ENCODE data around the gene NFIX.

The NFIX gene

DNA sequence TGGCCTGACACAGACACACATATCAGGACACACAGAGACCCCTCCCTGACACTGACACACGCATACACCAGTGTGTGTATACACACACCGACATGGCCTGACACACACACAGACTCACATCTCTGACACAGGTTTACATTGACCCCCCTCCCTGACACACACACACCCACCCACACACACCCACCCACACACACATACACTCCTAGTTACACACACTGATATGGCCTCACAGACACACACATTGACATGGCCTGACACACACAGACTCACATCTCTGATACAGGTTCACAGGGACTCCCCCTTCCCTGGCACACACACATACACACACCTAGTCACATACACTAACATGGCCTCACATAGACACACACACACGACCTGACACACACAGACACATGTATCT lies 4.4 kb upstream of the NFIX start:
- DNase-seq: no peak

DNA sequence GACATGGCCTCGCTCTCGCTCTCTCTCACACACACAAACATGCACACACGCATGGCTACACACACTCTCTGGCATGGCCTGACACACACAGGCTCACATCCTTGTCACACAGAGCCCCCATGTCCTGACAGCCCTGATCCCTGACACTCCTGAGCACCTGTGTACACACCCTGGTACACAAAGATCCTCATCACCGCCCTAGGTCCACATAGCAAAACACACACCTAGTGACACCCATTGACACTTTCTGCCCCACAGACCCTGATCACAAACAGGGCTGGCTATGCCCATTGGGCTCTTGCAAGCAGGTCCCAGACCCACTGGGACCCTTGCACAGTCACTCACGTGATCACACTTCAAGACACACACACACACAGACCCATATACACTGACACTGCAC lies 4.0 kb upstream of the NFIX start:
- no peak for DNase-seq

DNA sequence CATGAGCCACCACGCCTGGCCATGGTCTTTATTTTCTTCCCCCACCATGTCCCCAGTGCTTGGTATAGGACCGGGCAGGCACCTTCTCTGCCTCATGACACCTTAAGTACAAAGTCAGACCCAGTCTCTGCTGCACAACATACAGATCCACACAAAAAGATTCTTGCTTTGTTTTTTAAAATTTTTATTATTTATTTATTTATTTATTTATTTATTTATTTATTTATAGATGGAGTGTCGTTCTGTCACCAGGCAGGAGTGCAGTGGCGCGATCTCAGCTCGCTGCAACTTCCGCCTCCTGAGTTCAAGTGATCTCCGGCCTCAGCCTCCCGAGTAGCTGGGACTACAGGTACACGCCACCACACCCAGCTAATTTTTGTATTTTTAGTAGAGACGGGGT lies 2.5 kb upstream of the NFIX start:
- no peak for DNase-seq

- DNase-seq: no peak
Observed at GRCh38 chr19:12993562-12993961, 1.7 kb upstream of the NFIX start.

DNA sequence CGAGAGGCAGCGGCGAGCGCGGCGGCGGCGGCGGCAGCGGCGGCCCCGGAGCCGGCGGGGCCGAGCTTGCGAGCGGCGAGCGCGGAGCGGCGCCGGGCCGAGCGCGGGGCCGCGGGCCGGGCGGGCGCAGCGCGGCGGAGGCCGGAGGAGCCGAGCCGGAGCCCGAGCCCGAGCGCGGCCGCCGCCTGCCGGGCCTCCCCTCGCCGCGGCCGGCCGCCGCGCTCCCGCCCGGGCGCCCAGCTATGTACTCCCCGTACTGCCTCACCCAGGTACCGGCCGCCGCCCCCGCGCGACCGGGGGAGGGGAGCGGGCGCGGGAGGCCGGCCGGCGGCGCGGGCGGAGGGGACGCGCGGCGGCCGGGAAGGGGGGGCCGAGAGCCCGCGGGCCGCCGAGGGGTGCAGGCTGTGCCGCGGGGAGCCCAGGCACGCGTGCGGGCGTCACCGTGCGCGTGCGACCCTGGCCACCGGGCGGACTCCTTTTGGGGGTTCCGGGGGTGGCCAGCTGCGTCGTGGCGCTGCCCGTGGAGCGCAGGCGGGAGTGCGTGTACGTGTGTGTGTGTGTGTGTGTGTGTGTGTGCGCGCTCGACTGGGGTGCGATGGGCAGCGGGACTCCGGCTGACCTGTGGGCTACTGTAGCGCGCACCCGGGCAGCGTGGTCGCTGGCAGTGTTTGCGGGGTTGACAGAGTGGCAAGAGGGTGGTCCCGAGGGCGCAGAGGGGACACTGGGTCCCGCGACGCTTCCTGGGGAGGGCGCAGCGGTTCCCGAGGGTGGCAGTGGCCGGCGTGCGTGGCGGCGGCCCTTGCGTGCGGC lies 526 bp downstream of the NFIX start:
- no peak for DNase-seq

DNA sequence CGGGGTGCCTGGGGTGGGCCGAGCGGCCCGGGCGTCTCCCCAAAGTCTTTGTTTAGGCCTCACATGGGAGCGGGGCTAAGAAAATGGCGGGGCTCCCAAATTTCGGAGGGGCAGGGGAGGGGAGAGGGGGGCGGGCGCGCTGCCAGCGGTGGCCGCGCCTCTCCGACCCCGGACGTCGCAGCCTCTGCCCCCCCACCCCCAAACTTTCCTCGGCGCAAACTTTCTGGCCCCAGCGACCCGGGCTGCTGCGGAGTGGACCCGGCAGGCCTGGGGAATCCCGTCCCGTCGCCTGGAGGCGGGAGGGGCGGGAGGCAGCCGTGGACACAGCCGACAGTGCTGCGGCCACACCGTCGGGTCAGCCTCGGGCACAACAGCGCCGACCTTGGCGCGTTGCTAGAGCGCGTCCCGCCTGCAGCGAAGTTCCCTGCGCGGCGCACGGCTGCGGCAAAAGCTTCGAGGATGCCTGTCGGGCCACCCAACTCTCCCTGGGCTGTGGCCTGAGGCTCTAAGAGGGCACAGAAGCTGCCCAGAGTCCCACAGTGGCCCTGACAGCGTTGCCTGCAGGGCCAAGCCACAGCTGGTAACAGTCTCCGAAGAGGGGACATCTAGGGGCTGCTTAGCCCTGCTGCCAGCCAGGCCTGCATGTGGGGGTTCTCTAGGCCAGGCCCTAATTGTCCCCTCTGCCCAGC lies 1.3 kb downstream of the NFIX start:
- no peak for DNase-seq

GRCh38 chr19:12997179-12997966 lies 2.1 kb downstream of the NFIX start:
- no peak for DNase-seq

DNA sequence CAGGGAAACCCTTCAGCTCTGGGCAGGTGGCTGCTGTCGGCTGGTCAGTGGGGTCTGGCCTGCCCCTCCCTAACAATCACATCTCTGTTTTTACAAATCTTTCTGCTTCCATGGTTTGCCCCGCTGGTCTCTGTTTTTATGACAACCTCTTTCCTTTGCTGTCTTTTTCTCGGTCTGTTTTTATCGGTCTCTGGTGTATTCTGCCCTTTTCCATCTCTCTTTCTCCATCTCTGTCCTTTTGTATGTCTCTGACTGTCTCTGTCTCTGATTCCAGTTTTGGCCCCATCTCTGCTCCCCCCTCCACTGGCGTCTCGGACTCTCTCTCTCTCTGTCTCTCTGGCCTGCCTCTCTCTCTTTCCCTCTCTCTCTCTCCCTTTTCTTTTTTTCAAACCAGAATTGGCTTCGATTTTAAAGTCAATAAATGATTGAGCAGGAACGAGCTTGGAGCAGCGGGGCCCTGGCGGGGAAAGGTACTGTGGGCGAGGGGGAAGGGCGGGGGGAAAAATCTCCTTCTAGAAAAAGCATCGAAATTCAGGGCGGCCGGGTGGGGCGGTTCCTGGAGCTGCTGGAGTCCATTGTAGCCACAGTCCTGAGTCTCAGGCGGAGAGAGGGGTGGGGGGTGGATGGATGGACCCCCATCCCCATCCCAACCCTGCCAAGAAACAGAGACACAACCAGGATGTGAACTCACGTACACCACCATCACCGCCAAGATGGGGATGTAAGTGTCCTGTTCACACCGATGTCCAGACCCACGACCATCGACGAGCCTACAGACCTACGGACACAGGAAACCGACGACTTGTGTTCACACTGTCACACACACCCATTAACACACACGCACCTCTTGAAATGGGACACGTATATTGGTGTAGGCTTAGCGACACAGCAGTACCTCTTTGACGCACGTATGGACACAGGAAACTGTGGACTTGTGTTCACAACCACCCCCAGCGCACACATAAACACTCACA lies 3.0 kb downstream of the NFIX start:
- no peak for DNase-seq

- no peak for DNase-seq
Observed at GRCh38 chr19:13001166-13001501, 5.9 kb downstream of the NFIX start.

- no peak for DNase-seq
Observed at GRCh38 chr19:13001502-13002165, 6.4 kb downstream of the NFIX start.

DNA sequence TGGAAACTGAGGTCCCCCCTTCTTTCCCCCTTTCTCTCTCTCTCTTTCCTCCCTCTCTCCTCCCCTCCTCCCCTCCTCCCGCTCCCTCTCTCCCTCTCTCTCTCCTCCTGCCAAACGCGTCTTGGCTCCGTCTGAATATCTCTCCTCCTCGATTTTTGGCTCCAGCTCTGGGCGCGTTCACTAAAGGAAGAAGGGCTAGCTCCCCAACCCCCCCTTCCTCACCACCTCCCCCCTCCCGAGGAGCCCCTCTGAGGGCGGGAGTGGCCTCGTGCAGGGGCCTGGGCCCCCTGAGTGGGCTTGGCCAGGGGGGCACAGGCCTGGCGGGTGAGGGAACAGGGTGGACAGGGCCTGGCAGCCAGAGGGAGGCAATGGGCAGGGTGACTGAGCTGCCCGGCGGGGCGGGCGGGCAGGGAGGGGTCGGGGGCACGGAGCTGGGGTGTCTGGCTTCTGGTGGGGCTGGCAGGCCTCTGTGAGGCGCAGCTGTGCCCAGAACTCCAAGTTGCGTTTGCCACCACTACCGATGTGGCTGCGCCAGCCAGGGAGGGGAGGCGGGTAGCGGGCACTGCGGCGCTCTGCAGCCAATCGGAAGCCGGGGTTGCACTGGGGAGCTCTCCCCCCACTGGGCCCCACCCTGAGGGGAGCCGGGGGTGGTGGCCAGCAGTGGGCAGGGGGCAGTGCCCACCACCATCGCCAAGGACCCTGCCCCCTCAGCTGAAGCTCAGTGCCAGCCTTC lies 7.1 kb downstream of the NFIX start:
- no peak for DNase-seq

- no peak for DNase-seq
Observed at GRCh38 chr19:13003081-13003480, 7.8 kb downstream of the NFIX start.

- DNase-seq: no peak
Observed at GRCh38 chr19:13004273-13004672, 9.0 kb downstream of the NFIX start.

GRCh38 chr19:13005253-13005652 lies 10.0 kb downstream of the NFIX start:
- no peak for DNase-seq

DNA sequence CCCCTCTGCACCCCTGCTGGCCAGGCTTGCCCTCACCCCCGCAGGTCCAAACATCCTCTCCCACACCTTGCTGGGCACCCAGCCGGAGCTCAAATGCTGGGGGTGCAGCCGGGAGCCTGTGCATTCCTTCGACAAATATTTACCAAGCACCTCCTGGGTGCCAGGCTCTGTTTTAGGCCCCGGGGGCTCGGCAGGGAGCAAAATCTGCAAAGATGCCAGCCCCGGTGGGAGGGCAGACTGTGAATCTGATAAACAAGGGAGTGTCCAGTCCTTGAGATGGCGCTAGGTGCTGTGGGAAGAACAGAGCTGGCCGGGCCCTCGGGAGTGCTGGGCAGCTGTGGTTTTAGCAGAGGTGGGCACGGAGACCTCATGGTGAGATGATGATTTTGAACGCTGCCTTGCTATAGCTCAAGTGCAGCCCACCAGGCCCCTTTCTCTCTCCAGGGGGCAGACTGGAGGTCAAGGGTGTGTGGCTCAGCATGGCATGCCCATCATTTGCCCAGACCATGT lies 10.6 kb downstream of the NFIX start:
- no peak for DNase-seq

DNA sequence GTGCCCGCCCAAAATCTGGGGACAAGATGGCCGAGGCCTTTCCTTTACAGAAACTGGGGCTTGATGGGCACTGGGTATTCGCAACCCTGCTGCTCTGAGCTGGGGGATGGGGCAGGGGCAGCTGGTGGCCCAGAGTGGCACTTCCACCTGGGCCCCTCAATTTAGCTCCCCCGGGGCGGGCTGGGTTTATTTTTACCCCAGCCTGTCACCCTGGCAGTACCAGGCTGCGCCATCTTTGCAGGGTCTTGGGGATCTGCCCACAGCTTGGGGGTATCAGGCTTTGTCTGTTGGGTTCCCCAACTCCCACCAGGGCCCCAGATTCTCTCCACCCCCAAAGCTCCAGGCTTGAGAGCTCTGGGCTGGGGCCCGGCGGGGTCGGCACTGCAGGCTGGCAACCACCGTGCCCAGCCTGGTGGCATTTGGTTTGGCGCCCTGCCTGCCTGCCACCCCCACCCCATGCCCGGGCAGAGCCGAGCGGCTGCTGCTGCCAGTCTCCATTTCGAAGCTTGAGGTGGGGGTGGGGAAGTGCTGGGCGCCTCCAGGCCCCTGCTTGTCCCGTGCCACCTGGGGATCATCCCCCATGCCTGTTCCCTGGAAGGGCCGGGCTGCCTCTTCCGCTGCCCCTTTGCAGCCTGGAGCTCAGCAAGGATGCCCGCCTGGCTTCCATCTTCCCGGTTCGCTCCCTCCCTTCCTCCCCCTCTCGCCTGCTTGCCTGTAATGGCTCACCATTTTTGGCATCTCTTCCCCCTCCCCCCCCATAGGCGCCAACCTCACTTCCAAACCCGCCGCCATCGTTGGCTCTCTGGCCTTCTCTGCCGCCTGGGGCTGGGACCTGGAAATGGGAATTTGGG lies 11.4 kb downstream of the NFIX start:
- DNase-seq: no peak

DNA sequence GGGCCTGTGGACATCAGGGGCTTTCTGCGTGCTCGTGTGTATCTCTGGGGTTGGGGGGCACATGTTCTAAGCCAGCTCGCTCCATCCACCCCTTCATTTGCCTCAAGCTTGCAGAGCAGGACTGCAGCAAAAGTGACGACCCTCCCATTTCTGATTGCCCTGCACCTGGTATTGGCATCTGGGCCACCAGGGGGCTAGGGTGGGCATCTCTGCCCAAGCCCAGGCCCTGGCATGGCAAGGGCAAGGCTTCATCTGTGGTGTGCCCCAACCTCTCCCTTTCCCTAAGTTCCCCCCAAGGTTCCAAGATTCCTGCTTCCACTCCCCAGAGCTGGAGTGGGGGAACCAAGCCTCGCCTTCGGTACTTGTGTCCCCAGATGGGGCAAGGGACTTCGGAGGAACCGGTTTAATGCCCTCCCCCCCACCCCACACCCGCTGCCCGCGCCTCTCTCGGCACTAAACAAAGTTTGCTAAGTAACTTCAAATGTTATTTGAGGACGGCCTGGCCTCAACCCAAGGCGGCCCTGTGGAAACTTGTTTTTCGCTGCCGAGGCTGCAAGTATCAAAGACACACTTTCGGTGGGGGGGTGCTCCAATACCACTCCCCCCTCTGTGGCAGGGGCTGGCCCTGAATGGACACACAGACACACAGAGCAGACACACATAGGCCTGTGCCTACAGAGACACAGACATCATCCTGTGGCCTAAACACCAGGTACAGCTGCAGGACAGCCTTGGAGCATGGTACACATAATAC lies 12.2 kb downstream of the NFIX start:
- no peak for DNase-seq

DNA sequence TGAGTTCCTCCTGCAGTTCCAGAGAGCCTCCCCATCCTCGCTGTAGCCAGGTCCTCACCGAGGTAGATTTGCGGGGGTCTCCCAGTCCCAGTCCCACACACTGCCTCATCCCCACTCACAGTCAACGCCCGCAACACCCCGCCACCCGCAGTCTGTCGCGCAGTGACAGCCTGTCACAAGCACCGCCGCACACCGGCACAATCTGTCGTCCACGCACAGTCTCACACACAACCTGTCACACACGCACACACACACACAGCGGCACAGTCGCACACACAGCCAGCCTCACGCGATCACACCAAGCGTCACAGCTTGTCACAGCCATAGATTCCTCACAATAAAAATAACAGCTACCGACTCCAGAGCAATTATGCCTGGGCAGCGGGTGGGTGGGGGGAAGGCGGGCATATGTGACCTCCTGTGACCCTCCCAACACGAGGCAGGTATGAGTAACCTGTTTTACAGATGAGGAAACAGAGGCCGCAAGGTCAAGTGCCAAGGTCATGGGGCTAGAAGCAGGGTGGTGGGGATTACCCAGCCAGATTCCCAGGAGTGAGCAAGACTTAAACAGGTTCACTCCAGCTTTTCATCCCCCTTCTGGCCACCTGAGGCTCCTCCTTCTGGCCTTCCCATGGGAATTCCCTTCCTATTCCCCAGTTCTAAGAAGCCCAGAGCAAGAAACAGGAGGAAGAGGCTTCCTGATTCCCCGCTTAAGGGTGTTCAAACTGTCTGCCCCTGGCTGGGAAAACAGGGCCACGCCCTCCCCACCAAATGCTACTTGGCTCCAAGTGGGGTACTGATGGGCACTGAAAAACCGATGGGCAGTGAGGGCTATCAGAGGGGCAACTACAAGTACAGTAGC lies 13.9 kb downstream of the NFIX start:
- DNase-seq: no peak
